Tibial nerve (tissue), 4 donors: ENCODE results near the gene RASSF4. TPM values are rescaled to one million over a fixed set of nuclear protein-coding genes. Genes with fewer than 3 reads are reported as not detected.

Experiments
- DNase-seq, 2 donors: peaks; one replicate each; pipeline ENCODE4 v3.0.0-alpha.2; 2019; ENCODE audit warnings: low spot score in 2 of 2
- H3K27ac ChIP-seq, 4 donors: fragments of 200-600 bp; sonication (generic) in 3 of 4; one replicate each; pipeline ENCODE4 v1.5.1; 2017 to 2019; ENCODE audit warnings: mild to moderate bottlenecking in 1 of 4
- H3K27me3 ChIP-seq, 2 donors: fragments of 200-600 bp; sonication (generic) in 1 of 2; one replicate each; pipeline versions ENCODE4 v1.5.1 to v1.6.0; 2017 to 2019
- H3K36me3 ChIP-seq, 3 donors: fragments of 200-600 bp; sonication (generic); one replicate each; pipeline ENCODE4 v1.5.1; 2018 to 2019
- H3K4me1 ChIP-seq, 4 donors: fragments of 200-600 bp; sonication (generic) in 3 of 4; one replicate each; pipeline ENCODE4 v1.5.1; 2017 to 2019
- H3K4me3 ChIP-seq, 4 donors: fragments of 200-600 bp; sonication (generic) in 3 of 4; one replicate each; pipeline ENCODE4 v1.5.1; 2017 to 2019; ENCODE audit warnings: mild to moderate bottlenecking in 1 of 4, moderate library complexity in 1 of 4
- H3K9me3 ChIP-seq, 4 donors: fragments of 200-600 bp; sonication (generic) in 3 of 4; one replicate each; pipeline ENCODE4 v1.5.1; 2017 to 2019
- CTCF ChIP-seq, 5 experiments: fragments of 200-600 bp in 3 of 5; fragments of 450-650 bp in 2 of 5; sonication (generic) in 3 of 5; IDR thresholded peaks; one replicate each; pipeline ENCODE4 v1.5.1; 2016 to 2019; ENCODE audit warnings: antibody characterized with exemption in 5 of 5, mild to moderate bottlenecking in 3 of 5, moderate library complexity in 2 of 5
- EP300 ChIP-seq, 2 donors: sonication (generic); formaldehyde crosslinking; IDR thresholded peaks; one replicate each; pipeline ENCODE4 v1.6.1; 2017; ENCODE audit warnings: antibody characterized with exemption in 2 of 2, mild to moderate bottlenecking in 1 of 2
- POLR2A ChIP-seq, 2 donors: fragments of 450-650 bp; IDR thresholded peaks; one replicate each; pipeline ENCODE4 v1.6.1; 2017; ENCODE audit warnings: antibody characterized with exemption in 2 of 2, mild to moderate bottlenecking in 2 of 2, moderate library complexity in 2 of 2
- WGBS, 2 donors: methylation state at CpG; one replicate each; pipeline ENCODE4 v1.1.5; 2018; 5-methylcytosine and 5-hydroxymethylcytosine counted together
- total RNA-seq, 4 donors: library from RNA; depleted of rRNA; stranded (reverse); fragments of >200 nt; gene quantifications; one replicate each; pipeline ENCODE4 v1.1.0, GENCODE V29; 2016

Gene RASSF4
- total RNA-seq = 100 to 1,000 TPM; 153 to 275 (median 185) TPM

DNA sequence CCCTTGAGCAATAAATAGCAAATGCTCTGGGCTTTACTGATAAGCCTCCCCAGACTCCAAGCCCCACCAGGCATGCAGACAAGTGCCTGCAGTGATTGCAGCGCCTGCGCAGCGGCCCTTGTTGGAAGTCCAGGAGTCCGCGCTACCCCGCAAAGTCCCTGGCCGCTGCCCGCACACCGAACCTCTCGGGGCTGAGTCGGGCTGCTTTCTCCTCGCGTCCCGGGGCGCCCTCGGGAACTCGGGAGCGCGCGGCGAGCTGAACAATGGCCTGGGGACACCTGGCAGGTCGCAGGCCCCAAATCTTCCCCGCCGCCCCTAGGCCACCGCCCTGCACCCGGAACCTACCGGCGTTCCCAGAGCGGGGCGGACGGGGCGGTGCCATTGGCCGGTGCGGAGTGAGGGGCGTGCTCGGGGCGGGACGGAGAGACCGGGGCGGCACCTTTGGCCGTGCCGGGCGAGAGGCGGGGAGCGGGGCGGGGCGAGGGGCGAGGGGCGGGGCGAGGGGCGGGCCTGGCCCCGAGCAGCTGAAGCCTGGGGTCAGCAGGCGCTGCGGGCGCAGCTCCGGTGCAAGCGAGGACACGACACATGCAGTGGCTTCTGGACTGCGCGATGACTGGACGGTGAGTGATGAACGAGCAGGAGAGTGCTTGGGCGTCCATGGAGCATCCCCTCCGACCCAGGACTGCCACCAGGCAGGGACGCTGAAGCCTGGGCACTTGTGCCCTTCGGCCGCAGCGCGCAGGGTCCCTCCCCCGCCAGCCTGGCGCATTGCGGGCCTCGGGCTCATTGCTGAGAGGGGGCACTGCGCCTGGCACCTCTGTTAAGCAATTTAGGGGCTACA lies at the start of gene RASSF4:
TSS of gene RASSF4 (plus strand) at position 556 of the 841 bp plus-strand sequence. CDS start 10,401 bp downstream, outside the sequence.
- peak in 1 of 2 donors; percentile 97 for TF ChIP-seq EP300 (IDR thresholded peaks at IDR 0.05)
- TF ChIP-seq POLR2A (IDR thresholded peaks at IDR 0.05) = peak; percentile 84 to 92
- peak in 1 of 5 experiments; percentile 52 for TF ChIP-seq CTCF (IDR thresholded peaks at IDR 0.05)
- H3K4me3 ChIP-seq = peak within 1 kb of the TSS; percentile 66 to 83 (median 74)
- H3K36me3 ChIP-seq = peaks cover 0 to 17% (median 0%) of the 10 kb centered on the region in 3 donors
- peaks cover 0 to 75% (median 38%) of the 10 kb centered on the region in 4 donors for H3K4me1 ChIP-seq
- no peaks in the 10 kb centered on the region for H3K9me3 ChIP-seq
- H3K27ac ChIP-seq = peak within 1 kb of the TSS; percentile 79 to 95 (median 91)
- peak; percentile 87 to 91 for DNase-seq
- H3K27me3 ChIP-seq = no peaks in the 10 kb centered on the region
- WGBS, 2 donors = 1% methylated on average over 18 to 35 of the region's 74 CpGs

- DNase-seq = no peak
- Histone ChIP-seq H3K9me3 (no peaks in the 10 kb centered on the region), H3K36me3 (peaks cover 0 to 3% (median 0%) of the 10 kb centered on the region in 3 donors), H3K27ac (no peak overlapping the region), H3K27me3 (no peaks in the 10 kb centered on the region), H3K4me3 (no peak overlapping the region), H3K4me1 (peaks cover 0 to 14% (median 0%) of the 10 kb centered on the region in 4 donors)
- 68 to 73% methylated on average over 1 of the region's 1 CpG for WGBS, 2 donors
- TF ChIP-seq POLR2A (IDR thresholded peaks at IDR 0.05) (no peak), CTCF (IDR thresholded peaks at IDR 0.05) (no peak), EP300 (IDR thresholded peaks at IDR 0.05) (no peak)
These were observed 49.7 kb upstream of the RASSF4 start for GRCh38 chr10:44909910-44910309.

GRCh38 chr10:44910602-44911001 lies 49.0 kb upstream of the RASSF4 start:
- DNase-seq = no peak
- no peaks in the 10 kb centered on the region for H3K36me3 ChIP-seq
- H3K4me3 ChIP-seq = no peak overlapping the region
- H3K9me3 ChIP-seq = no peaks in the 10 kb centered on the region
- peaks cover 0 to 14% (median 0%) of the 10 kb centered on the region in 4 donors for H3K4me1 ChIP-seq
- WGBS, 2 donors = 60 to 67% methylated on average over 7 of the region's 7 CpGs
- no peaks in the 10 kb centered on the region for H3K27me3 ChIP-seq
- no peak for TF ChIP-seq EP300 (IDR thresholded peaks at IDR 0.05)
- TF ChIP-seq POLR2A (IDR thresholded peaks at IDR 0.05) = no peak
- no peak for TF ChIP-seq CTCF (IDR thresholded peaks at IDR 0.05)
- H3K27ac ChIP-seq = no peak overlapping the region

GRCh38 chr10:44911081-44911540 lies 48.5 kb upstream of the RASSF4 start, which contains the start of gene TMEM72:
Gene TMEM72, plus strand, starts transcription at chr10:44911337. Its CDS starts 176 bp downstream, at chr10:44911513.
- Histone ChIP-seq H3K4me3 (no peak within 1 kb of the TSS), H3K27me3 (no peaks in the 10 kb centered on the region), H3K27ac (no peak within 1 kb of the TSS), H3K36me3 (no peaks in the 10 kb centered on the region), H3K9me3 (no peaks in the 10 kb centered on the region), H3K4me1 (peaks cover 0 to 14% (median 0%) of the 10 kb centered on the region in 4 donors)
- no peak for DNase-seq
- WGBS, 2 donors = 3 to 42% methylated on average over 5 to 12 of the region's 12 CpGs
- no peak for TF ChIP-seq POLR2A (IDR thresholded peaks at IDR 0.05)
- no peak for TF ChIP-seq CTCF (IDR thresholded peaks at IDR 0.05)
- TF ChIP-seq EP300 (IDR thresholded peaks at IDR 0.05) = no peak

GRCh38 chr10:44911951-44912350 lies 47.7 kb upstream of the RASSF4 start:
- Histone ChIP-seq H3K4me1 (peaks cover 0 to 14% (median 0%) of the 10 kb centered on the region in 4 donors), H3K36me3 (no peaks in the 10 kb centered on the region), H3K27ac (no peak overlapping the region), H3K9me3 (no peaks in the 10 kb centered on the region), H3K27me3 (no peaks in the 10 kb centered on the region), H3K4me3 (no peak overlapping the region)
- no peak for DNase-seq
- WGBS, 2 donors = 92 to 97% methylated on average over 2 to 3 of the region's 3 CpGs
- no peak for TF ChIP-seq EP300 (IDR thresholded peaks at IDR 0.05)
- TF ChIP-seq CTCF (IDR thresholded peaks at IDR 0.05) = no peak
- TF ChIP-seq POLR2A (IDR thresholded peaks at IDR 0.05) = no peak
